OCI-LY1 (cell line): ENCODE results near the gene GOLM1.

ENCODE experiments used
- EZH2 ChIP-seq: fragments of 200-600 bp; sonication (generic), shearing (Covaris generic); IDR thresholded peaks from 2 replicates; pipeline ENCODE4 v1.8.0; 2017; ENCODE audit warnings: borderline replicate concordance, mixed run types, mild to moderate bottlenecking, antibody characterized with exemption, low read length, moderate library complexity, mixed read lengths
- TF ChIP-seq, protein P1 (sequence below): fragments of 200-600 bp; sonication (generic), shearing (Covaris generic); IDR thresholded peaks from 2 replicates; pipeline ENCODE4 v1.5.1; 2017; ENCODE audit warnings: mild to moderate bottlenecking, antibody characterized with exemption, low read length, moderate library complexity, mixed read lengths

DNA sequence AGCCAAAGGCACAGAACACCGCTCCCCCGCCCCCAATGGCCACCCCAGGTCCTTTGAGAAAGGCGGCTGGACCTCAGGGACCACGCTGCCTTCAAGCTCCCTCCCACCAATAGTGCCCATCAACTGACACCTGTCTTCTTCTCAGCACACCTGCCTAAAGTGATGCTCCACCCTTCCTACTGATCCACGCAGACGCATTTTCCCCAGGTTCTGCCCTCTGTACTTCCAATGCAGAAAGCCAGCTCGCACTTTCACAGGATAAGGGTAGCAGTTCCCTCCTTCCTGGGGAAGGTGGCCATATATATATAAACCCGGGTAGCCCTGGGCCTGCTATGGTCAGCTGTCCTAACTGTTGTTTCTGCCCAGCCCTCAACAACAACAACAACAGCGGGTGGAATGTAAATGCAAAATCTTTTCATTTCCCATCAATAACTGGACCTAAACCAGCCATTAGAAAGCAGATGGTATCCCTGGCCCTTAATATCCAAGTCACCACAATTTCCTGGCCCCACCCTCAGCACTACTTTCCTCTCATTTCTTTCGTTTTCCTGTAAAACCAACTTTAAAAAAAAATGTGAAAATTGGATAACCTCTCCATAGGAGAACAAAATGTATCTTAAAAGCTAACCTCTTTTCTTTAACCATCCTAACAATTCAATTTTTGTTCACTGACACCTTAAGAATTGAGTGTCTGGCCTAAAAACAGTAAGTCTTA, 1.7 kb downstream of the GOLM1 start:
- TF ChIP-seq, protein P1, sequence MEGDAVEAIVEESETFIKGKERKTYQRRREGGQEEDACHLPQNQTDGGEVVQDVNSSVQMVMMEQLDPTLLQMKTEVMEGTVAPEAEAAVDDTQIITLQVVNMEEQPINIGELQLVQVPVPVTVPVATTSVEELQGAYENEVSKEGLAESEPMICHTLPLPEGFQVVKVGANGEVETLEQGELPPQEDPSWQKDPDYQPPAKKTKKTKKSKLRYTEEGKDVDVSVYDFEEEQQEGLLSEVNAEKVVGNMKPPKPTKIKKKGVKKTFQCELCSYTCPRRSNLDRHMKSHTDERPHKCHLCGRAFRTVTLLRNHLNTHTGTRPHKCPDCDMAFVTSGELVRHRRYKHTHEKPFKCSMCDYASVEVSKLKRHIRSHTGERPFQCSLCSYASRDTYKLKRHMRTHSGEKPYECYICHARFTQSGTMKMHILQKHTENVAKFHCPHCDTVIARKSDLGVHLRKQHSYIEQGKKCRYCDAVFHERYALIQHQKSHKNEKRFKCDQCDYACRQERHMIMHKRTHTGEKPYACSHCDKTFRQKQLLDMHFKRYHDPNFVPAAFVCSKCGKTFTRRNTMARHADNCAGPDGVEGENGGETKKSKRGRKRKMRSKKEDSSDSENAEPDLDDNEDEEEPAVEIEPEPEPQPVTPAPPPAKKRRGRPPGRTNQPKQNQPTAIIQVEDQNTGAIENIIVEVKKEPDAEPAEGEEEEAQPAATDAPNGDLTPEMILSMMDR, result no peak
- TF ChIP-seq EZH2, result no peak
